ENCODE measurements around the gene SLC9C2. TPM values are rescaled to one million over a fixed set of nuclear protein-coding genes. Genes with fewer than 3 reads are reported as not detected.

The SLC9C2 gene
- not detected in 2 replicates for polyA plus RNA-seq

GRCh38 chr1:173603056-173603591 lies at the start of gene SLC9C2:
Gene SLC9C2, minus strand, starts transcription at chr1:173603072. Its CDS starts 1,296 bp downstream, at chr1:173601776.

GRCh38 chr1:173635116-173635515 lies 32.2 kb upstream of the SLC9C2 start, which contains the start of gene TEX50:
Gene TEX50, plus strand, starts transcription at chr1:173635338. Its CDS starts 184 bp downstream, at chr1:173635522.

GRCh38 chr1:173477286-173478093 lies 125.4 kb downstream of the SLC9C2 start, which contains the start of gene PRDX6:
Gene PRDX6, plus strand, starts transcription at chr1:173477335. Its CDS starts 63 bp downstream, at chr1:173477398.

Other genes starting within 250 kb of the SLC9C2 start
- gene PRDX6, start 125.7 kb downstream of the SLC9C2 start, polyA plus RNA-seq, result 167 and 188 TPM in 2 replicates
- gene TEX50, start 32.3 kb upstream of the SLC9C2 start, polyA plus RNA-seq, result not detected in 2 replicates
- 3.6 and 6.0 TPM in 2 replicates for gene ANKRD45, start 66.8 kb upstream of the SLC9C2 start, polyA plus RNA-seq
- gene KLHL20, start 111.9 kb upstream of the SLC9C2 start, polyA plus RNA-seq, result 16.8 and 29.7 TPM in 2 replicates
- 5.3 and 6.8 TPM in 2 replicates for gene DARS2, start 221.6 kb upstream of the SLC9C2 start, polyA plus RNA-seq
- gene CENPL, start 221.8 kb upstream of the SLC9C2 start, polyA plus RNA-seq, result 0.90 and 1.2 TPM in 2 replicates